Cardiac muscle cell (in vitro differentiated cells and primary cell): ENCODE data around the gene GUCY2D. TPM values are rescaled to one million over a fixed set of nuclear protein-coding genes. Genes with fewer than 3 reads are reported as not detected.

Experiments used
- DNase-seq, 2 donors: peaks; one replicate each; pipeline versions ENCODE4 v3.0.0 to v3.0.0-alpha.2; 2010 to 2017; ENCODE audit warnings: low read depth in 1 of 2, low spot score in 1 of 2
- H3K27ac ChIP-seq: fragments of 200-600 bp; sonication (generic); 2 replicates; pipeline ENCODE4 v1.5.1; 2016
- H3K27me3 ChIP-seq: fragments of 200-600 bp; sonication (generic); 2 replicates; pipeline ENCODE4 v1.6.0; 2016; ENCODE audit warnings: control low read depth
- H3K36me3 ChIP-seq: fragments of 200-600 bp; sonication (generic); 2 replicates; pipeline ENCODE4 v1.5.1; 2016; ENCODE audit warnings: control low read depth
- H3K4me1 ChIP-seq: fragments of 200-600 bp; sonication (generic); 2 replicates; pipeline ENCODE4 v1.8.1; 2017; ENCODE audit warnings: low read depth, mild to moderate bottlenecking, mixed run types
- H3K4me3 ChIP-seq: fragments of 200-600 bp; sonication (generic); 2 replicates; pipeline ENCODE4 v1.5.1; 2016; ENCODE audit warnings: mild to moderate bottlenecking
- H3K9me3 ChIP-seq: fragments of 200-600 bp; sonication (generic); 2 replicates; pipeline ENCODE4 v1.5.1; 2017; ENCODE audit warnings: low read depth, mild to moderate bottlenecking, control low read depth
- polyA plus RNA-seq: library from polyadenylated mRNA; unstranded; fragments of >200 nt; fragmentation: Nextera tagmentation; extraction: Ambion mirVana; gene quantifications from 2 replicates; pipeline ENCODE4 v1.2.1, GENCODE V29; 2016
- total RNA-seq: library from RNA; depleted of rRNA; stranded (reverse); fragments of >200 nt; gene quantifications from 2 replicates; pipeline ENCODE4 v1.2.3, GENCODE V29; 2016
- TF ChIP-seq, protein P1 (sequence below): IDR thresholded peaks from 2 replicates; pipeline ENCODE4 v1.5.1; 2012; ENCODE audit warnings: low read depth, mild to moderate bottlenecking, low read length

GUCY2D gene
- total and polyA plus RNA-seq, 2 experiments from 2014 or later, result 0.54 to 1.1 TPM

DNA sequence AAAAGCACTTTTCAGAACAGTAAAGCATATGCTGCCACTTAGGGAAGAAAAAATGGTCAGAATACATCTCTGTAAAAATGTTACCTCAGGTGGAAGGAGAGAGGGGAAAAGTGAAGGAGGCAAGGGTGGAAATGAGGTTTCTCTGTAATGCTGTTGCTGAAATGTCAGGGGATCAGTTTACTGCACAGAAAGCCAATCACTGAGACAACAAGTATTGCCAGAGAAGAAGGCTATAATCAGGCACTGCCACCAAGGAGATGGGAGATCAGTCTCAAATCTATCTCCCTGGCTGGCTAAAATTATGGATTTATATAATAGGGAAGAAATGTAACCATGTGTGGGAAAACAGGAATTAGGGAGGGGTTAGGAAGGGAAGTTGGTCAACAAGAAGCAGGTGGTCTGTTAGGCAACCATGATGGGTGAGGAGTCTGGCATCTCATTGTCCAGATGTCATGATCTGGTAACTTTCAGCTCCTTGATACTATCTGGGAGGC lies 27.7 kb upstream of the GUCY2D start:
- no peaks in the 10 kb centered on the region for H3K9me3 ChIP-seq
- no peaks in the 10 kb centered on the region for H3K36me3 ChIP-seq
- no peak for DNase-seq
- no peak overlapping the region for H3K4me3 ChIP-seq
- no peak overlapping the region for H3K27ac ChIP-seq
- no peaks in the 10 kb centered on the region for H3K27me3 ChIP-seq
- no peaks in the 10 kb centered on the region for H3K4me1 ChIP-seq
- TF ChIP-seq, protein P1, sequence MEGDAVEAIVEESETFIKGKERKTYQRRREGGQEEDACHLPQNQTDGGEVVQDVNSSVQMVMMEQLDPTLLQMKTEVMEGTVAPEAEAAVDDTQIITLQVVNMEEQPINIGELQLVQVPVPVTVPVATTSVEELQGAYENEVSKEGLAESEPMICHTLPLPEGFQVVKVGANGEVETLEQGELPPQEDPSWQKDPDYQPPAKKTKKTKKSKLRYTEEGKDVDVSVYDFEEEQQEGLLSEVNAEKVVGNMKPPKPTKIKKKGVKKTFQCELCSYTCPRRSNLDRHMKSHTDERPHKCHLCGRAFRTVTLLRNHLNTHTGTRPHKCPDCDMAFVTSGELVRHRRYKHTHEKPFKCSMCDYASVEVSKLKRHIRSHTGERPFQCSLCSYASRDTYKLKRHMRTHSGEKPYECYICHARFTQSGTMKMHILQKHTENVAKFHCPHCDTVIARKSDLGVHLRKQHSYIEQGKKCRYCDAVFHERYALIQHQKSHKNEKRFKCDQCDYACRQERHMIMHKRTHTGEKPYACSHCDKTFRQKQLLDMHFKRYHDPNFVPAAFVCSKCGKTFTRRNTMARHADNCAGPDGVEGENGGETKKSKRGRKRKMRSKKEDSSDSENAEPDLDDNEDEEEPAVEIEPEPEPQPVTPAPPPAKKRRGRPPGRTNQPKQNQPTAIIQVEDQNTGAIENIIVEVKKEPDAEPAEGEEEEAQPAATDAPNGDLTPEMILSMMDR, result no peak

DNA sequence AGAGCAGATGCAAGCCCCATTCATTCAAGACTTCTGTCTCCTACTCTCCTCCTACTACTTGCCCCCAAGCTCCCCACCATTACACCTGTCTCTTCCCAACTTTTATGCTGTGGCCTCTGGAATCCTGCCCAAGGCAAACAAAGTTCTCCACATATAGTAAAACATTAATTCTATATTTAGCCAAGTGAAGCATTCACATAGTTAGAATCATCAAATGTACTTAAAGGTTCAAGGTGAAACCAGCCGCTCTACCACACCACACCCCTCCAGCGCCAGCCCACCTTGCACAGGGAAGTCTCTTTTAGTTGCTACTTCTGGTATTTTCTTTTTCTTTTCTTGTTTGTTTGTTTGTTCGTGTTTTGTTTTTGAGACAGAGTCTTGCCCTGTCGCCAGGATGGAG lies 25.4 kb upstream of the GUCY2D start:
- Histone ChIP-seq H3K4me1 (no peaks in the 10 kb centered on the region), H3K9me3 (no peaks in the 10 kb centered on the region), H3K27me3 (no peaks in the 10 kb centered on the region), H3K27ac (no peak overlapping the region), H3K4me3 (no peak overlapping the region), H3K36me3 (no peaks in the 10 kb centered on the region)
- no peak for DNase-seq
- TF ChIP-seq, protein P1, result no peak

DNA sequence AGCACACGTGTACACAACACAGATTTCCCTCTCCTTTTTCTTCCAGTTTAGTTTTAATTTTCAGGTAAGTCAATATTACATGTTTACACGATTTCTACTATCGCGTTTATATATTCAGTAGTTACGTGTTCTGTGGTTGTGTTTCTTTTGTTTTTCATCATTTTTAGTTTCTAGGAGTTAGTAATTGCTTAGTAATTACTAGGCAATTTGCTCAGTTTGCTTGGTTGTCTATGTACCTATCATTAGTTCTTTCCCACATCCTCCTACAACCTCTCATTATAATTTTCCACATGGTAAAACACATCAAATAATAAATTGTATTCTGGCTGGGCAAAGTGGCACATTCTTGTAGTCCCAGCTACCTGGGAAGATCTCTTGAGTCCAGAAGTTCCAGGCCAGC lies 24.6 kb upstream of the GUCY2D start:
- Histone ChIP-seq H3K27me3 (no peaks in the 10 kb centered on the region), H3K9me3 (no peaks in the 10 kb centered on the region), H3K4me1 (no peaks in the 10 kb centered on the region), H3K27ac (no peak overlapping the region), H3K36me3 (no peaks in the 10 kb centered on the region), H3K4me3 (no peak overlapping the region)
- no peak for DNase-seq
- TF ChIP-seq, protein P1, result no peak

DNA sequence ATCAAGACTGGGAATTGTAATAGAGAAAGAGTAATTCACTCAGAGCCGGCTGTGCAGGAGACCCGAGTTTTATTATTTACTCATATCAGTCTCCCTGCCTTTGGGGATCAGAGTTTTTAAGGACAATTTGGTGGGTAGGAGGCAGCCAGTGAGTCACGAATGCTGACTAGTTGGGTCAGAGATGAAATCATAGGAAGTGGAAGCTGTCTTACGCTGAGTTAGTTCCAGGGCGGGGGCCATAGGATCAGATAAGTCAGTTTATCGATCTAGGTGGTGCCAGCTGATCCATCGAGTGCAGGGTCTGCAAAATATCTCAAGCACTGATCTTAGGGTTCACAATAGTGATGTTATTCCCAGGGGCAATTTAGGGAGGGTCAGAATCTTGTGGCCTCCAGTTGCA lies 20.2 kb upstream of the GUCY2D start:
- Histone ChIP-seq H3K4me1 (no peaks in the 10 kb centered on the region), H3K9me3 (no peaks in the 10 kb centered on the region), H3K4me3 (no peak overlapping the region), H3K36me3 (no peaks in the 10 kb centered on the region), H3K27ac (no peak overlapping the region), H3K27me3 (no peaks in the 10 kb centered on the region)
- DNase-seq, result peak in 1 of 2 donors; percentile 60
- TF ChIP-seq, protein P1, result no peak

DNA sequence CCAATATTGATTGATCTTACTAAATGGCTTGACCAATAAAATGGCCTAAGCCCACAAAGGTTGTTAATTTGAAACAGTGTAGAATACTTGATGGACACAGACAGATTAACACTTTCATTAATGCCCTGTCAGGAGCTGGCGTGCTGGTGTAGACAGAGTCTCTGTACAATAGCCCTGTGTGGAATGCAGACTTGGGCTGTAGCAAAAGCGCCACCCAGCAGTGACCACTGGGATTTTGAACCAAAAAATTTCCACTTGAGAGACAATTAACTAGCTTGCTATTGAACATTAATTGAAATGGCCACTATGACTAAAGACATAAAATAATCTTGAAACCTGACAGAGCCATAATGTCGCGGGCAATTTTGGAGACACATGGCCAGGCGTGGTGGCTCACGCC lies 19.7 kb upstream of the GUCY2D start:
- Histone ChIP-seq H3K4me3 (no peak overlapping the region), H3K27me3 (no peaks in the 10 kb centered on the region), H3K36me3 (no peaks in the 10 kb centered on the region), H3K27ac (no peak overlapping the region), H3K9me3 (no peaks in the 10 kb centered on the region), H3K4me1 (no peaks in the 10 kb centered on the region)
- TF ChIP-seq, protein P1, result peak; percentile 51
- peak; percentile 41 to 68 for DNase-seq

DNA sequence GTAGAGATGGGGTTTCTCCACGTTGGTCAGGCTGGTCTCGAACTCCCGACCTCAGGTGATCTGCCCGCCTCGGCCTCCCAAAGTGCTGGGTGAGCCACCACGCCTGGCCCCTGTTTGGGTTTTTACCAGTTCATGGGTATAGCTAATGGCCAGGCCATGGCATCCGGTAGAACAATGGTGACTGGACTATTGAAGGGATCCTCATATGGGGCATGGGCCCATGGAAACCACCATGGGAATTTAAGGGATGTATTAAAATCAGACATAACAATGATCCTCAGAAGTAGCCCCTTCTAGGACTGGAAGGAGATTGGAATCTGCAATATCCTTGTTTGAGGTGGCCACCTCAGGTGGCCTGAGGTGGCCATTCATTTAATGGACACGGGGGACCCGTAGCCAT lies 17.5 kb upstream of the GUCY2D start:
- no peaks in the 10 kb centered on the region for H3K27me3 ChIP-seq
- no peaks in the 10 kb centered on the region for H3K36me3 ChIP-seq
- no peaks in the 10 kb centered on the region for H3K9me3 ChIP-seq
- TF ChIP-seq, protein P1, result no peak
- DNase-seq, result no peak
- no peaks in the 10 kb centered on the region for H3K4me1 ChIP-seq
- no peak overlapping the region for H3K4me3 ChIP-seq
- no peak overlapping the region for H3K27ac ChIP-seq
